Activated CD4-positive, alpha-beta memory T cell treated with anti-CD3 and anti-CD28 coated beads, Interleukin-2, amount 10 ng/mL, durations not matched to agents 7 days and 5 days (primary cell): ENCODE data around the gene TRAF7. TPM values are rescaled to one million over a fixed set of nuclear protein-coding genes. Genes with fewer than 3 reads are reported as not detected.

Experiments used
- CTCF ChIA-PET: fragments of 350-600 bp; sonication (Branson Sonifier 250); formaldehyde crosslinking; loops from one replicate; lab custom pipeline; 2021; ENCODE audit warnings: antibody characterized with exemption, inconsistent platforms; lab: Charles Lee
- POLR2A ChIA-PET: fragments of 350-600 bp; sonication (Branson Sonifier 250); formaldehyde crosslinking; loops from one replicate; lab custom pipeline; 2021; ENCODE audit warnings: antibody characterized with exemption; lab: Charles Lee
- DNase-seq: peaks from one replicate; pipeline ENCODE4 v3.0.0-alpha.2; 2020
- H3K27ac Mint-ChIP-seq: one replicate; pipeline ENCODE4 v1.8.0; 2021; ENCODE audit warnings: mild to moderate bottlenecking, mixed read lengths
- H3K27me3 Mint-ChIP-seq: one replicate; pipeline ENCODE4 v1.8.0; 2021; ENCODE audit warnings: mixed read lengths
- H3K36me3 Mint-ChIP-seq: one replicate; pipeline ENCODE4 v1.8.0; 2021; ENCODE audit warnings: low read depth, mixed read lengths
- H3K4me1 Mint-ChIP-seq: one replicate; pipeline ENCODE4 v1.8.0; 2021; ENCODE audit warnings: mixed read lengths
- H3K4me3 Mint-ChIP-seq: one replicate; pipeline ENCODE4 v1.8.0; 2021; ENCODE audit warnings: mild to moderate bottlenecking, mixed read lengths
- H3K9me3 Mint-ChIP-seq: one replicate; pipeline ENCODE4 v1.8.0; 2021; ENCODE audit warnings: mixed read lengths
- total RNA-seq, 2 experiments: library from RNA; stranded (reverse); gene quantifications; one replicate each; pipeline ENCODE4 v1.2.3, GENCODE V29; 2021

Gene TRAF7
- total RNA-seq, 2 experiments from 2014 or later, result 57.3 to 60.3 TPM

GRCh38 chr16:2189252-2189893 is 33.8 kb downstream of the TRAF7 start:
- ChIA-PET POLR2A (no interaction called here), CTCF (no interaction called here)
- H3K4me1 Mint-ChIP-seq, result no peaks in the 10 kb centered on the region
- no peak overlapping the region for H3K27ac Mint-ChIP-seq
- H3K4me3 Mint-ChIP-seq, result no peak overlapping the region
- no peaks in the 10 kb centered on the region for H3K36me3 Mint-ChIP-seq
- peaks cover 8% of the 10 kb centered on the region for H3K27me3 Mint-ChIP-seq
- no peaks in the 10 kb centered on the region for H3K9me3 Mint-ChIP-seq
- DNase-seq, result no peak

GRCh38 chr16:2190002-2190658 is 34.5 kb downstream of the TRAF7 start:
- ChIA-PET CTCF (no interaction called here), POLR2A (no interaction called here)
- H3K9me3 Mint-ChIP-seq, result no peaks in the 10 kb centered on the region
- peaks cover 15% of the 10 kb centered on the region for H3K27me3 Mint-ChIP-seq
- H3K4me1 Mint-ChIP-seq, result peaks cover 3% of the 10 kb centered on the region
- no peak overlapping the region for H3K4me3 Mint-ChIP-seq
- no peak overlapping the region for H3K27ac Mint-ChIP-seq
- no peak for DNase-seq
- H3K36me3 Mint-ChIP-seq, result no peaks in the 10 kb centered on the region

DNA sequence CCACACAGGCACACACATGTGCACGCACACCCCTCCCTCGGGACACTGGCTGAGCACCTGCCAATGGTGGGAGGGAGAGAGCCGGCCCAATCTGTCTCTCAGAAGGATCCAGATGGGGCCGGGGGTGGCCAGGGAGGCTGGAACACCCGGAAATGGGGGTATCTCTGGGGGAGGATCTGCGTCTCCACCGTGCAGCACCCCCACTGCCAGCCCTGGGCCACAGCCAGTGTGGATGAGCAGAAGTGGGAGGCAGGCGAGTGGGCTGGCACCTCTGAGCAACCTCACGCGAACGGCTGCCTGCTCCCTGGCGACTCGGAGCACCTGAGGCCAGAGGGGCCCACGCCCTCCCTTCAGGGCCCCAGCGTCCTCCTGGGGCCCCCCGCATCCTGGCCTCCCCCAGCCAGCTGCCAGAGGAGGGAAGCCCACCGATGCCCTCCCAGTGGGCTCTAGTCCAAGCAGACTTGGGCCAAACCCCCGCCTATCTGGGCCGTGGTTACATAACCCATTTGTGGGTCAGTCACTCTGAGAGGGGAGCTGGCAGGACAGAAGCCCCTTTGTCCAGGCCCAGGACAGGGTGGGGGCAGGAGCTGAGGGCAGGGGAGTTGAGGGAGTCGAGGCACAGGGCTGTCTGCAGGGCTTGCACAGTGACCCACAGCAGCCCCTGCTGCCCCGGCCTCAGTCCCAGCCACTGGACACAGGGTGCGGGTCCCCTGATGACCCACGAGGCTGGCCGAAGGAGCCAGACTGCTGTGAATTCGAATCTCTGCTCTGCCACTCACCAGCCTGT is 35.3 kb downstream of the TRAF7 start:
- Mint-ChIP-seq H3K27ac (no peak overlapping the region), H3K36me3 (no peaks in the 10 kb centered on the region), H3K9me3 (no peaks in the 10 kb centered on the region), H3K4me1 (peaks cover 3% of the 10 kb centered on the region), H3K27me3 (peaks cover 21% of the 10 kb centered on the region), H3K4me3 (no peak overlapping the region)
- ChIA-PET POLR2A (interaction anchor here (0.6 kb wide), 1 partner anchor 339 kb away, joined by 3 read pairs; no protein-coding TSS in a partner anchor), CTCF (no interaction called here)
- no peak for DNase-seq

GRCh38 chr16:2191446-2191706 is 35.8 kb downstream of the TRAF7 start:
- Mint-ChIP-seq H3K27me3 (peaks cover 21% of the 10 kb centered on the region), H3K27ac (no peak overlapping the region), H3K4me3 (no peak overlapping the region), H3K36me3 (no peaks in the 10 kb centered on the region), H3K9me3 (no peaks in the 10 kb centered on the region), H3K4me1 (peaks cover 3% of the 10 kb centered on the region)
- DNase-seq, result no peak
- POLR2A ChIA-PET, result interaction anchor here (0.6 kb wide), 1 partner anchor 338 kb away, joined by 3 read pairs; no protein-coding TSS in a partner anchor
- CTCF ChIA-PET, result no interaction called here

- H3K36me3 Mint-ChIP-seq, result no peaks in the 10 kb centered on the region
- ChIA-PET CTCF (interaction anchor here (0.5 to 2.0 kb wide), 8 partner anchors 9 to 307 kb away, joined by 3 to 15 read pairs (median 4); partner anchors contain the start of gene ECI1), POLR2A (interaction anchor here (0.8 to 3.1 kb wide), 5 partner anchors 11 to 57 kb away, joined by 3 to 18 read pairs (median 6); partner anchors contain the start of genes ECI1, MLST8, PGP and TRAF7)
- H3K4me1 Mint-ChIP-seq, result peaks cover 3% of the 10 kb centered on the region
- no peak overlapping the region for H3K4me3 Mint-ChIP-seq
- H3K27ac Mint-ChIP-seq, result no peak overlapping the region
- no peak for DNase-seq
- no peaks in the 10 kb centered on the region for H3K9me3 Mint-ChIP-seq
- H3K27me3 Mint-ChIP-seq, result peaks cover 43% of the 10 kb centered on the region
Observed at GRCh38 chr16:2194166-2194834, 38.7 kb downstream of the TRAF7 start.

DNA sequence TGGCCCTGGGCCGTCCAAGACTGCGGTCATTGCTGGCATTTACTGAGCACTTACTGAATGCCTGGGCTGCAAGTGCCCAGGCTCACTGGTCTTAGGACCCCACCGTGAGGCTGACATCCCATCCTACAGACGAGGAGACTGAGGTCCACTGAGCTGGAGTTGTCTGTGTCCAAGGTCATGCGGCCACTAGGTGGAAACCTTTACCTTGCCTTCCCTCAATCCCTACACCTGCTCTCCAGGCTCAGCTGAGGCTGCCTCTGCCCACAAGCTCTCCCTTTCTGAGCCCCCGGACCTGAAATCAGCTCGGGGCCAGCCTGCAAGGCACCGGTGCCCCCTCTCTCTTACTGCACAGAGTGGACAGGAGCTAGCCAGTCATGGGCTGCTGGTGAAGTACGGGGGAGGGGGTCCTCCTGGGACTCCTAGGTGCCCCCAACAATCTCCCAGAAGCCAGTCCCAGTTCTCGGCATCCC is 39.3 kb downstream of the TRAF7 start:
- Mint-ChIP-seq H3K9me3 (no peaks in the 10 kb centered on the region), H3K4me3 (no peak overlapping the region), H3K4me1 (peaks cover 3% of the 10 kb centered on the region), H3K27ac (no peak overlapping the region), H3K27me3 (peaks cover 43% of the 10 kb centered on the region), H3K36me3 (no peaks in the 10 kb centered on the region)
- ChIA-PET POLR2A (interaction anchor here (1.4 to 3.1 kb wide), 4 partner anchors 10 to 57 kb away, joined by 4 to 18 read pairs (median 6); partner anchors contain the start of genes ECI1, MLST8, PGP and TRAF7), CTCF (interaction anchor here (0.5 to 2.0 kb wide), 9 partner anchors 9 to 306 kb away, joined by 3 to 15 read pairs (median 4); partner anchors contain the start of genes ECI1 and TRAF7)
- peak; percentile 55 for DNase-seq

DNA sequence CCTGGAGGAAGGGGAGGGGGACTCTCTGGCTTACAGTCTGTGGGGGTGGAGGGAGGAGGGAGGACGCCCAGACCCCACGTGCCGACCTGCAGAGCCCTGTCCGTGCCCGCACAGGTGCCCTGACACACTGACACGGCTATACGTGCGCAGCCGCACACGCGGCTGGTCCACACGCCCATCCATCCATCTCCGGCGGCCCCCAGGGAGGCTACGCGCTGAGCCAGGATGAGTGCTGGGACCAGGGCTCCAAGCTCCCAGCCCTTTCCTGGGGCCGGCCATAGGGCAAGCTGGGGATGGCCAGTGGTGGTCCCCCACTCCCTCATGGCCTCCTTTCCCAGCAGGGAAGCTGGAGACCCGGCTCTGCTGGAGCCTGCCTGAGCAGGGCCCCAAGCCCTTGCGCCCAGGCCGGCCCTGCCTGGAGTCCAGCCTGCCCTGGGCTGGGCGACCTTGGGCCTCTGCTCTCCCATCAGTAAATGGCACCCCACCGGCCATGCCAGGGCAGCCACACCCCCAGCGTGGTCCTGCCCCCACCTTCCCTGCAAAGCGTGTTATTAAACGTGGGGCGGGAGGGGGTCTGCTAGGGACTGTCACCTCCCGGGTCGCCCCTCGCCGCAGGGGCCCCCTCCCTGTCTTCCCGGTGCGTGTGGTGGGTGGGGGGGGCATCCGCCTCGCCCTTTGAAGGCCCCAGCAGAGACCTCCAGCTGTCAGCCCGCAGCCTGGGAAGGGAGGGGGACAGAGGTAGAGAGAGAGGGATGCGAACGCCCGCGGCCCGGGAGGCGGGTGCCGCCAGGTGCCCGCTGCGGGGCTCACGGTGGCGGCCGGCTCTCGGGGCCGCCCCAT is 40.0 kb downstream of the TRAF7 start:
- ChIA-PET POLR2A (interaction anchor here (1.4 to 3.1 kb wide), 5 partner anchors 9 to 56 kb away, joined by 3 to 18 read pairs (median 6); partner anchors contain the start of genes ECI1, MLST8, PGP and TRAF7), CTCF (interaction anchor here (0.8 to 2.0 kb wide), 8 partner anchors 8 to 306 kb away, joined by 3 to 15 read pairs (median 4); partner anchors contain the start of genes ECI1 and TRAF7)
- Mint-ChIP-seq H3K36me3 (no peaks in the 10 kb centered on the region), H3K4me1 (peaks cover 3% of the 10 kb centered on the region), H3K27ac (no peak overlapping the region), H3K27me3 (peaks cover 47% of the 10 kb centered on the region), H3K4me3 (no peak overlapping the region), H3K9me3 (no peaks in the 10 kb centered on the region)
- DNase-seq, result no peak

GRCh38 chr16:2196162-2196980 is 40.8 kb downstream of the TRAF7 start, which contains the start of gene CASKIN1:
CASKIN1 (minus strand) TSS chr16:2196605; CDS start chr16:2196432, 173 bp downstream.
- POLR2A ChIA-PET, result interaction anchor here (1.5 to 1.9 kb wide), 2 partner anchors 25 to 41 kb away, joined by 3 to 6 read pairs; partner anchors contain the start of gene TRAF7

DNA sequence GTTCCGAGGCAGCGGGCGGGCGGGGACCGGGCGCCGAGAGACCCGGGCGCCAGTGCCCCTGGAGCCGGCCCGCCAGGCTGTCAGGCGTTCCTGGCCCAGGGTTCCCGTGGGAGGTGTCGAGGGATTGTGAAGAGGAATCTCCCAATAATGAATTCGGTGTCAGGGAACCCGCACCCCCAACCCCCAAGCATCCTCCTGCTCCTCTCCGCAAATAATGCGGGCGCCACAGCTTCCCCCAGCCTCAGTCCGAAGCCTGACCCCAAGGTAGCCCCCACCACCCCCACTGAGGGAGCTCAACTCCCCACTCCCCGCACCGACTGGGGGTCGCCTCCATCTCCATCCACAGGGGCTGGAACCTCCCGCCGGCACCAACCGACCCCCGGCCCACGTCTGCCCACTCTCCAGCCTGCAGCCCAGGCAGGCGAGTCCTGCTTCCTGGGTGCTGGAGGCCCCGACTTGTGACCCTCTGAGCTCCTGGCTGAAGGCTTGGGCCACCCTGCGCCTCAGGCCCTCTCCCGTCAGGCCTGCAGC is 41.5 kb downstream of the TRAF7 start:
- H3K4me1 Mint-ChIP-seq, result peaks cover 3% of the 10 kb centered on the region
- DNase-seq, result no peak
- no peak overlapping the region for H3K27ac Mint-ChIP-seq
- H3K9me3 Mint-ChIP-seq, result no peaks in the 10 kb centered on the region
- H3K27me3 Mint-ChIP-seq, result peaks cover 51% of the 10 kb centered on the region
- H3K36me3 Mint-ChIP-seq, result no peaks in the 10 kb centered on the region
- ChIA-PET POLR2A (no interaction called here), CTCF (no interaction called here)
- no peak overlapping the region for H3K4me3 Mint-ChIP-seq

More at GRCh38 chr16:2196162-2196980, 40.8 kb downstream of the TRAF7 start, which contains the start of gene CASKIN1:
- CTCF ChIA-PET, result no interaction called here
- Mint-ChIP-seq H3K27me3 (peaks cover 48% of the 10 kb centered on the region), H3K4me3 (no peak within 1 kb of the TSS), H3K36me3 (no peaks in the 10 kb centered on the region), H3K4me1 (peaks cover 3% of the 10 kb centered on the region), H3K27ac (no peak within 1 kb of the TSS), H3K9me3 (no peaks in the 10 kb centered on the region)
- no peak for DNase-seq

DNA sequence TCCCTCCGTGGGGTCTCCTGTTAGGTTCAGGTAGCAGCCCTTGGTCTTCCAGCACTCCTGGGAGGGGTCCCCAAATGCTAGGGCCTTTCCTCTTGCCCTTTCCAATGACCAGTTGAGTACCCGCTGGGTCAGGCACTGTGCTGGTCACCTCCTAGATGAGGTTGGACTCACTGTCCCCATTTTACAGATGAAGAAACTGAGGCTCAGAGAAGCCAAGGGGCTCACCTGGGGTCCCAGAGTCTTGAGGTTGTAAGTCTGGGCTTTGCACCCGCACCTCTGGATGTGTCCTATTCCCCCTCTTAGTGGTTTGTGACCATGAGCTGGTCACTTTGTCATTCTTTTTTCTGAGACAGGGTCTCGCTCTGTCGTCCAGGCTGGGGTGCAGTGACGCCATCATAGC is 42.2 kb downstream of the TRAF7 start:
- no peaks in the 10 kb centered on the region for H3K9me3 Mint-ChIP-seq
- no peak overlapping the region for H3K27ac Mint-ChIP-seq
- peaks cover 3% of the 10 kb centered on the region for H3K4me1 Mint-ChIP-seq
- ChIA-PET CTCF (no interaction called here), POLR2A (no interaction called here)
- no peak for DNase-seq
- peaks cover 50% of the 10 kb centered on the region for H3K27me3 Mint-ChIP-seq
- no peaks in the 10 kb centered on the region for H3K36me3 Mint-ChIP-seq
- no peak overlapping the region for H3K4me3 Mint-ChIP-seq

DNA sequence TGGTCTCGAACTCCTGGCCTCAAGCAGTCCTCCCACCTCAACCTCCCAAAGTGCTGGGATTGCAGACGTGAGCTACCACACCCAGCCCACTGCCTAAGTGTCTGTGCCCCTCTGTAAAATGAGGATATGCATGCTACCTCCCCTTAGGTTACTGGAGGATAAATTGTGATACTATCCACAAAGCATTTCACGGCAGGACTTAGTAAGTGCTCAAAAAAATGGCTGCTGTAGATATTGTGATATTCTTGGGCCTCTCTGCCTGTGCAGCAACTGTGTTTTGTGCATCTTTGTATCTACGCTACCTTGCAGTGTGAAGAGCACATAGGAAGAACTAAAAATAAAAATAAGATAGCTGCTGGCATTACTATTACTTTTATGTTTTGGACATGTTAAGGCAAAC is 42.7 kb downstream of the TRAF7 start:
- Mint-ChIP-seq H3K4me1 (peaks cover 3% of the 10 kb centered on the region), H3K36me3 (no peaks in the 10 kb centered on the region), H3K9me3 (no peaks in the 10 kb centered on the region), H3K27ac (no peak overlapping the region), H3K27me3 (peaks cover 50% of the 10 kb centered on the region), H3K4me3 (no peak overlapping the region)
- ChIA-PET CTCF (no interaction called here), POLR2A (no interaction called here)
- DNase-seq, result no peak
